Omental fat pad (tissue), 4 donors: ENCODE data around the gene CD81. TPM values are rescaled to one million over a fixed set of nuclear protein-coding genes. Genes with fewer than 3 reads are reported as not detected.
"Not testable (repeated sequence)": the region's sequence is repeated elsewhere in the genome, so short reads cannot be mapped to it uniquely, and the experiment has no call there.

Experiments used
- ATAC-seq: fragments of 150-250 bp; one replicate; pipeline ENCODE4 v1.9.1; 2016; ENCODE audit warnings: mild to moderate bottlenecking, moderate library complexity; ENCODE audit not compliant: low FRiP score
- DNase-seq: peaks from one replicate; pipeline ENCODE4 v3.0.0-alpha.2; 2019; ENCODE audit warnings: low spot score
- CTCF ChIP-seq, 3 donors: fragments of 450-650 bp; IDR thresholded peaks; one replicate each; pipeline ENCODE4 v1.5.1; 2016 to 2017; ENCODE audit warnings: antibody characterized with exemption in 3 of 3, mild to moderate bottlenecking in 3 of 3, moderate library complexity in 2 of 3
- total RNA-seq, 4 donors: library from RNA; depleted of rRNA; stranded (reverse); fragments of >200 nt; gene quantifications; one replicate each; pipeline ENCODE4 v1.1.0, GENCODE V29; 2016

Gene CD81
- total RNA-seq, 4 donors from 2014 or later, result 540 to 765 (median 577) TPM

- TF ChIP-seq CTCF (IDR thresholded peaks at IDR 0.05), result no peak
- DNase-seq (no peak), ATAC-seq (no peak)
Measured at GRCh38 chr11:2348986-2349385, 28.1 kb upstream of the CD81 start.

GRCh38 chr11:2351701-2352100 lies 25.4 kb upstream of the CD81 start:
- ATAC-seq, result no peak
- TF ChIP-seq CTCF (IDR thresholded peaks at IDR 0.05), result no peak
- no peak for DNase-seq

- no peak for TF ChIP-seq CTCF (IDR thresholded peaks at IDR 0.05)
- ATAC-seq (no peak), DNase-seq (no peak)
Measured at GRCh38 chr11:2352420-2352819, 24.7 kb upstream of the CD81 start.

DNA sequence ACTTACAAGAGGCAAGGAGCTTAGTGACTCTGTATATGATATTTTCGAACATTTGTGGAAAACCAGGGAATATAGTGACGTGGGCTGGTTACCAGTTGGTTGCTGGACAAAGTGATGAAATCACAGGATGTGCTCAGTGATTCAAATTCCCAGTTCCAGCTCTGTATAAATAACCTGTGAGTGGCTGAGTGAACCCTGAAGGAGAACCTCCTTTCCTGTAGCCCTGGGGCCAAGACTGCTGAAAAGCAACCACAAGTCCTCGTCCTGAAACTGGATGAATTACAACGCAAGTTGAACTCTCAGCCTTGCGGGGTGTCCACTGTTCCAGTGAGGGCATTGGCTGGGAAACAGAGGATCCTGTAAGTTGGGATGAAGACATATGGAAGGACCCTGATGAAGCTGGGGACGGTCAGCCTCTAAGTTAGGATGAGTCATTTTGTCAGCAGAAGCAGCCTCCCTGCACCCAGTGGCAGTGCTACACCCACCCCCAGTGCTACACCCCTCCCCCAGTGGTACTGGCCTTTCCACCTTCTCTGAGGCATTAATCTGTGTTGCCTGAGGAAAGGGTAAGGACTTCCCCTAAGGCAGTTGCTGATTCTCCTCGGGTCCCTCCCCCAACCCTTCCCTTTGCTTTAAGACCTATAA lies 22.0 kb upstream of the CD81 start:
- no peak for DNase-seq
- no peak for ATAC-seq
- no peak for TF ChIP-seq CTCF (IDR thresholded peaks at IDR 0.05)

DNA sequence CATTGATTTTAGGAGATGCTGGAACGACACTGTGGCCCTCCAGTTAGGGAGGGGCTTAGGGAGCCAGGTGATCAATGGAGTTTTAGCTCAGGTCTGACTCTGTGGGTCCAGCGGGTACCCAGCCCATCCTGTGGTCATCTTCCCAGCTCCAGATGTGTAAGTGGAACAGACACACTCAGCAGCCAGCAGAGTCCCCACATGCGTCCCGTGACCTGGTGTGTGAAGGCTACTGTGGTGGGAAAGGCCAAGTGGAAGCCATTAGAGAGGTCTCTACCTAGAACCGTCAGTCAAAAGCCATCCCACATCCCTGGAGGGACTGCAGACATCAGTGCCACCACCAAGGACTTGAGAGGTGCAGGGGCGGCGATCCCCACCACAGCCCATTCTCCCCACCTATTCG lies 19.9 kb upstream of the CD81 start:
- no peak for ATAC-seq
- no peak for DNase-seq
- no peak for TF ChIP-seq CTCF (IDR thresholded peaks at IDR 0.05)

DNA sequence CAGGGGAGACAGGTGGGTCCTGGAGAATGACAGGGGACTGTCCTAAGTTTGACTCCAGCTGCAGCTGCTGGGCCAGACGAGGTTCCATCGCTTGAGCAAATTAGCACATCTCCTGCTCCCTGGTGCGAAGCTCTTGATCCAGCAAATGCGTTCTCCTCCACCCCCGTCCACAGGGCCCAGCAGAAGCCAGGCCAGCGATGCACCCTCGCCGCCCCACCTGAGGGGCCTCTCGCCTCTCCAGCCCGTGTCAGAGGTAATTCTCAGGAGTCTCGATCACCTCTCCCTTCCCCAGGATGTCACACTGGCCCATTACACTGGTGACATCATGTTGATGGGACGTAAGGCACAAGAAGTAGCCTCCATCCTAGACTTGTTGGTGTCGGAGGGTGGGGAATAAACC lies 19.5 kb upstream of the CD81 start:
- not testable (repeated sequence) for ATAC-seq

GRCh38 chr11:2358754-2359442 lies 18.2 kb upstream of the CD81 start:
- DNase-seq (no peak), ATAC-seq (no peak)
- no peak for TF ChIP-seq CTCF (IDR thresholded peaks at IDR 0.05)

More for the DNA sequence above, 19.5 kb upstream of the CD81 start:
- not testable (repeated sequence) for DNase-seq
